CD14-positive monocyte (primary cell): ENCODE data around the gene POMC. TPM values are rescaled to one million over a fixed set of nuclear protein-coding genes. Genes with fewer than 3 reads are reported as not detected.
"Not testable (repeated sequence)": the region's sequence is repeated elsewhere in the genome, so short reads cannot be mapped to it uniquely, and the experiment has no call there.

Source experiments
- DNase-seq, 3 donors: peaks; one replicate each; pipeline ENCODE4 v3.0.0-alpha.2; 2011 to 2022
- H2AFZ ChIP-seq: 2 replicates; pipeline ENCODE4 v1.6.0; 2012; ENCODE audit warnings: mild to moderate bottlenecking, low read depth, low read length, inconsistent platforms; ENCODE audit not compliant: insufficient read depth, poor library complexity, severe bottlenecking
- H3K27ac ChIP-seq, 2 donors: 1 replicate in 1 of 2; 2 replicates in 1 of 2; pipeline ENCODE4 v1.5.1; 2012 to 2013; ENCODE audit warnings: low read length in 2 of 2, control low read depth in 1 of 2, inconsistent platforms in 1 of 2, low read depth in 1 of 2, mild to moderate bottlenecking in 1 of 2
- H3K27me3 ChIP-seq, 2 donors: one replicate each; pipeline versions ENCODE4 v1.6.0 to v1.6.1; 2011 to 2013; ENCODE audit warnings: low read length in 2 of 2; ENCODE audit not compliant: control insufficient read depth in 2 of 2, insufficient read depth in 2 of 2
- H3K36me3 ChIP-seq, 2 donors: replicated peaks in 1 of 2; 1 replicate in 1 of 2; 2 replicates in 1 of 2; pipeline versions ENCODE4 v1.5.1 to v1.6.1; 2012 to 2013; ENCODE audit warnings: low read length in 2 of 2, control low read depth in 1 of 2, inconsistent platforms in 1 of 2, mild to moderate bottlenecking in 1 of 2; ENCODE audit not compliant: insufficient read depth in 2 of 2, control insufficient read depth in 1 of 2
- H3K4me1 ChIP-seq, 2 donors: 1 replicate in 1 of 2; 2 replicates in 1 of 2; pipeline versions ENCODE4 v1.5.1 to v1.6.1; 2012 to 2013; ENCODE audit warnings: low read length in 2 of 2, control low read depth in 1 of 2, inconsistent platforms in 1 of 2, mild to moderate bottlenecking in 1 of 2, moderate library complexity in 1 of 2; ENCODE audit not compliant: insufficient read depth in 2 of 2, control insufficient read depth in 1 of 2
- H3K4me2 ChIP-seq: replicated peaks from 2 replicates; pipeline ENCODE3; 2012; ENCODE audit warnings: low read length, moderate library complexity, mild to moderate bottlenecking; ENCODE audit not compliant: poor library complexity, severe bottlenecking; ENCODE audit errors: extremely low read depth
- H3K4me3 ChIP-seq, 3 experiments: fragments of 200-600 bp in 1 of 3; sonication (generic) in 1 of 3; replicated peaks in 1 of 3; 1 replicate in 2 of 3; 2 replicates in 1 of 3; pipeline ENCODE4 v1.5.1; 2011 to 2013; ENCODE audit warnings: low read length in 3 of 3, mild to moderate bottlenecking in 3 of 3, control low read depth in 2 of 3, low read depth in 2 of 3, inconsistent platforms in 1 of 3, moderate library complexity in 1 of 3
- H3K79me2 ChIP-seq: 2 replicates; pipeline ENCODE4 v1.6.0; 2012; ENCODE audit warnings: mild to moderate bottlenecking, control low read depth, inconsistent platforms, low read length, moderate library complexity; ENCODE audit not compliant: insufficient read depth
- H3K9ac ChIP-seq: 2 replicates; pipeline ENCODE4 v1.6.0; 2017; ENCODE audit warnings: low read length, mild to moderate bottlenecking; ENCODE audit not compliant: insufficient read depth, poor library complexity, severe bottlenecking
- H3K9me3 ChIP-seq, 2 donors: replicated peaks in 1 of 2; 1 replicate in 1 of 2; 2 replicates in 1 of 2; pipeline versions ENCODE4 v1.5.1 to v1.6.1; 2012 to 2013; ENCODE audit warnings: low read length in 2 of 2, control low read depth in 1 of 2; ENCODE audit not compliant: control insufficient read depth in 1 of 2, insufficient read depth in 1 of 2
- H4K20me1 ChIP-seq: 2 replicates; pipeline ENCODE4 v1.6.0; 2012; ENCODE audit warnings: mild to moderate bottlenecking, low read length, control low read depth, moderate library complexity; ENCODE audit not compliant: insufficient read depth
- H3K27ac Mint-ChIP-seq, 7 donors: one replicate each; pipeline ENCODE4 v1.8.0; 2020; ENCODE audit warnings: mild to moderate bottlenecking in 7 of 7, mixed read lengths in 7 of 7, moderate library complexity in 6 of 7, inconsistent platforms in 2 of 7
- H3K27me3 Mint-ChIP-seq, 3 donors: one replicate each; pipeline ENCODE4 v1.8.0; 2021 to 2022; ENCODE audit warnings: low read depth in 3 of 3, mild to moderate bottlenecking in 3 of 3, mixed read lengths in 3 of 3, moderate library complexity in 3 of 3, inconsistent platforms in 1 of 3
- H3K36me3 Mint-ChIP-seq, 2 donors: one replicate each; pipeline ENCODE4 v1.8.0; 2020; ENCODE audit warnings: mixed read lengths in 2 of 2, inconsistent platforms in 1 of 2, mild to moderate bottlenecking in 1 of 2
- H3K4me1 Mint-ChIP-seq: one replicate; pipeline ENCODE4 v1.8.0; 2020; ENCODE audit warnings: mild to moderate bottlenecking, mixed read lengths
- H3K4me3 Mint-ChIP-seq, 2 donors: one replicate each; pipeline ENCODE4 v1.8.0; 2020; ENCODE audit warnings: mild to moderate bottlenecking in 2 of 2, mixed read lengths in 2 of 2, moderate library complexity in 1 of 2
- H3K9me3 Mint-ChIP-seq, 7 donors: one replicate each; pipeline ENCODE4 v1.8.0; 2020 to 2022; ENCODE audit warnings: mixed read lengths in 7 of 7, mild to moderate bottlenecking in 6 of 7, moderate library complexity in 6 of 7, inconsistent platforms in 2 of 7
- CTCF ChIP-seq: fragments of 200-600 bp; IDR thresholded peaks from one replicate; pipeline ENCODE4 v1.8.0; 2022; ENCODE audit warnings: antibody characterized with exemption, mild to moderate bottlenecking
- WGBS: methylation state at CpG from one replicate; pipeline ENCODE4 v1.1.5; 2013; ENCODE audit warnings: missing lambda C conversion rate; ENCODE audit not compliant: insufficient coverage; 5-methylcytosine and 5-hydroxymethylcytosine counted together
- intact Hi-C, 2 donors: fragments of 100-400 bp; cut with micrococcal nuclease; formaldehyde crosslinking; loops; one replicate each; pipeline versions ENCODE4 v1.15.0 to v1.15.1; 2023
- polyA plus RNA-seq, 3 donors: library from polyadenylated mRNA; depleted of rRNA in 1 of 3; unstranded in 2 of 3; stranded (reverse) in 1 of 3; fragments of 300-500 nt in 2 of 3; fragments of >200 nt in 1 of 3; fragmentation: Illumina TruSeq in 2 of 3; gene quantifications; 1 replicate in 2 of 3; 2 replicates in 1 of 3; pipeline ENCODE4 v1.2.3, GENCODE V29; 2012 to 2021

POMC gene
- polyA plus RNA-seq, 3 donors, result 3.5 to 4.7 (median 4.6) TPM

- no peak overlapping the region for H3K27ac Mint-ChIP-seq
- DNase-seq, result no peak
- Histone ChIP-seq H3K27me3 (peaks cover 33 to 68% of the 10 kb centered on the region in 2 donors), H4K20me1 (no peaks in the 10 kb centered on the region), H3K4me1 (peaks cover 14 to 29% of the 10 kb centered on the region in 2 donors), H3K4me2 (no peak overlapping the region), H3K27ac (no peak overlapping the region), H3K4me3 (no peak overlapping the region), H3K9ac (no peak overlapping the region), H3K79me2 (no peaks in the 10 kb centered on the region), H3K36me3 (no peaks in the 10 kb centered on the region), H3K9me3 (peaks cover 12 to 25% of the 10 kb centered on the region in 2 donors), H2AFZ (no peak overlapping the region)
- no peak for TF ChIP-seq CTCF
- intact Hi-C loops, result no loop called here
- peaks cover 38% of the 10 kb centered on the region for H3K4me1 Mint-ChIP-seq
- peaks cover 46 to 68% (median 54%) of the 10 kb centered on the region in 3 donors for H3K27me3 Mint-ChIP-seq
- H3K9me3 Mint-ChIP-seq, result peaks cover 5 to 34% (median 15%) of the 10 kb centered on the region in 7 donors
- H3K36me3 Mint-ChIP-seq, result peaks cover 0 to 12% of the 10 kb centered on the region in 2 donors
- peak overlapping the region in 1 of 2 donors; percentile 32 for H3K4me3 Mint-ChIP-seq
- WGBS, result 92% methylated on average over 7 of the region's 8 CpGs
Observed at GRCh38 chr2:25164561-25164960, 3.8 kb downstream of the POMC start.

- H3K9ac ChIP-seq, H3K27ac ChIP-seq, H3K36me3 Mint-ChIP-seq, H3K79me2 ChIP-seq, H3K36me3 ChIP-seq, intact Hi-C loops, DNase-seq, H4K20me1 ChIP-seq: not testable (repeated sequence)
- Histone ChIP-seq H3K4me1 (peaks cover 5 to 17% of the 10 kb centered on the region in 2 donors), H3K9me3 (peaks cover 4 to 12% of the 10 kb centered on the region in 2 donors), H2AFZ (peak overlapping the region; percentile 92), H3K27me3 (peaks cover 10 to 43% of the 10 kb centered on the region in 2 donors), H3K4me3 (peak overlapping the region in 1 of 3 experiments; percentile 72), H3K4me2 (peak overlapping the region; percentile 68)
- Mint-ChIP-seq H3K9me3 (peaks cover 2 to 24% (median 12%) of the 10 kb centered on the region in 7 donors), H3K27ac (peak overlapping the region in 1 of 7 donors; percentile 50), H3K27me3 (peaks cover 22 to 47% (median 31%) of the 10 kb centered on the region in 3 donors), H3K4me3 (peak overlapping the region; percentile 20 to 36), H3K4me1 (peaks cover 25% of the 10 kb centered on the region)
- WGBS, result no CpG with 5 or more reads among the region's 7 CpGs
Observed at GRCh38 chr2:25162061-25162460, 6.3 kb downstream of the POMC start.
